Uterus (tissue), 4 donors: Measurements from ENCODE around the gene ERICH3. TPM values are rescaled to one million over a fixed set of nuclear protein-coding genes. Genes with fewer than 3 reads are reported as not detected.
A peak's percentile ranks its signal among the peaks of the same experiment; 100 is the strongest.

Source experiments
- DNase-seq, 2 donors: peaks; one replicate each; pipeline ENCODE4 v3.0.0-alpha.2; 2019 to 2020
- H3K27ac ChIP-seq, 2 donors: fragments of 200-600 bp; sonication (generic); 1 replicate in 1 of 2; 2 replicates in 1 of 2; pipeline ENCODE4 v1.5.1; 2016 to 2018
- H3K27me3 ChIP-seq, 2 donors: fragments of 200-600 bp; sonication (generic); one replicate each; pipeline ENCODE4 v1.5.1; 2018 to 2019; ENCODE audit warnings: control low read depth in 1 of 2
- H3K36me3 ChIP-seq, 2 donors: fragments of 200-600 bp; sonication (generic); one replicate each; pipeline ENCODE4 v1.5.1; 2019; ENCODE audit warnings: control low read depth in 1 of 2
- H3K4me1 ChIP-seq, 2 donors: fragments of 200-600 bp; sonication (generic); one replicate each; pipeline ENCODE4 v1.5.1; 2018 to 2019; ENCODE audit warnings: control low read depth in 1 of 2
- H3K4me3 ChIP-seq, 2 donors: fragments of 200-600 bp; sonication (generic); 1 replicate in 1 of 2; 2 replicates in 1 of 2; pipeline ENCODE4 v1.5.1; 2018 to 2019; ENCODE audit warnings: mild to moderate bottlenecking in 1 of 2
- H3K9me3 ChIP-seq, 2 donors: fragments of 200-600 bp; sonication (generic); one replicate each; pipeline ENCODE4 v1.5.1; 2019; ENCODE audit warnings: control low read depth in 1 of 2
- CTCF ChIP-seq, 4 experiments: fragments of 200-600 bp in 2 of 4; fragments of 450-650 bp in 2 of 4; sonication (generic) in 2 of 4; IDR thresholded peaks; one replicate each; pipeline ENCODE4 v1.5.1; 2016 to 2019; ENCODE audit warnings: antibody characterized with exemption in 4 of 4, mild to moderate bottlenecking in 2 of 4, moderate library complexity in 1 of 4
- POLR2A ChIP-seq, 2 donors: fragments of 450-650 bp; IDR thresholded peaks; one replicate each; pipeline ENCODE4 v1.6.1; 2016; ENCODE audit warnings: antibody characterized with exemption in 2 of 2, mild to moderate bottlenecking in 1 of 2, moderate library complexity in 1 of 2
- intact Hi-C: fragments of 100-400 bp; cut with DNase I; formaldehyde crosslinking; loops from one replicate; pipeline ENCODE4 v1.15.1; 2023; ENCODE audit warnings: low total_unique reads
- total RNA-seq, 4 donors: library from RNA; depleted of rRNA in 3 of 4; stranded (reverse); fragments of >200 nt in 3 of 4; gene quantifications; one replicate each; pipeline versions ENCODE4 v1.1.0 to v1.2.4, GENCODE V29; 2014 to 2023
- donor health status: DM: yes; HTN: yes; CAD: no.

The ERICH3 gene
- total RNA-seq, 4 donors from 2014 or later, result under 0.01 to 3.7 (median 0.67) TPM

- H3K4me1 ChIP-seq, result no peaks in the 10 kb centered on the region
- TF ChIP-seq CTCF (IDR thresholded peaks at IDR 0.05), result peak; percentile 70 to 86 (median 83)
- no peak for TF ChIP-seq POLR2A (IDR thresholded peaks at IDR 0.05)
- H3K9me3 ChIP-seq, result no peaks in the 10 kb centered on the region
- no peak overlapping the region for H3K27ac ChIP-seq
- peak; percentile 24 to 45 for DNase-seq
- no peaks in the 10 kb centered on the region for H3K36me3 ChIP-seq
- intact Hi-C loops, result no loop called here
- no peaks in the 10 kb centered on the region for H3K27me3 ChIP-seq
- H3K4me3 ChIP-seq, result no peak overlapping the region
Measured at GRCh38 chr1:74689621-74690363, 16.2 kb upstream of the ERICH3 start.

- intact Hi-C loops, result no loop called here
Measured at GRCh38 chr1:74686928-74687327, 13.3 kb upstream of the ERICH3 start.

GRCh38 chr1:74684301-74684700, 10.7 kb upstream of the ERICH3 start:
- no peaks in the 10 kb centered on the region for H3K4me1 ChIP-seq
- H3K36me3 ChIP-seq, result no peaks in the 10 kb centered on the region
- H3K9me3 ChIP-seq, result no peaks in the 10 kb centered on the region
- DNase-seq, result no peak
- TF ChIP-seq CTCF (IDR thresholded peaks at IDR 0.05), result no peak
- no peak for TF ChIP-seq POLR2A (IDR thresholded peaks at IDR 0.05)
- H3K4me3 ChIP-seq, result no peak overlapping the region
- no peaks in the 10 kb centered on the region for H3K27me3 ChIP-seq
- intact Hi-C loops, result no loop called here
- no peak overlapping the region for H3K27ac ChIP-seq

More at GRCh38 chr1:74686928-74687327, 13.3 kb upstream of the ERICH3 start:
- H3K9me3 ChIP-seq, result no peaks in the 10 kb centered on the region
- TF ChIP-seq POLR2A (IDR thresholded peaks at IDR 0.05) (no peak), CTCF (IDR thresholded peaks at IDR 0.05) (no peak)
- H3K27ac ChIP-seq, result no peak overlapping the region
- no peak for DNase-seq
- no peaks in the 10 kb centered on the region for H3K27me3 ChIP-seq
- no peak overlapping the region for H3K4me3 ChIP-seq
- no peaks in the 10 kb centered on the region for H3K4me1 ChIP-seq
- H3K36me3 ChIP-seq, result no peaks in the 10 kb centered on the region

GRCh38 chr1:74683656-74684055, 10.1 kb upstream of the ERICH3 start:
- no peak for TF ChIP-seq CTCF (IDR thresholded peaks at IDR 0.05)
- no peak for TF ChIP-seq POLR2A (IDR thresholded peaks at IDR 0.05)
- no peak for DNase-seq
- intact Hi-C loops, result no loop called here
- Histone ChIP-seq H3K4me3 (no peak overlapping the region), H3K27ac (no peak overlapping the region), H3K36me3 (no peaks in the 10 kb centered on the region), H3K9me3 (no peaks in the 10 kb centered on the region), H3K4me1 (no peaks in the 10 kb centered on the region), H3K27me3 (no peaks in the 10 kb centered on the region)

- TF ChIP-seq CTCF (IDR thresholded peaks at IDR 0.05) (no peak), POLR2A (IDR thresholded peaks at IDR 0.05) (no peak)
Measured at GRCh38 chr1:74681851-74682250, 8.3 kb upstream of the ERICH3 start.

More at GRCh38 chr1:74681851-74682250, 8.3 kb upstream of the ERICH3 start:
- Histone ChIP-seq H3K27ac (no peak overlapping the region), H3K9me3 (no peaks in the 10 kb centered on the region), H3K27me3 (no peaks in the 10 kb centered on the region), H3K36me3 (no peaks in the 10 kb centered on the region), H3K4me3 (no peak overlapping the region), H3K4me1 (no peaks in the 10 kb centered on the region)
- intact Hi-C loops, result no loop called here
- DNase-seq, result no peak
